Hepatocyte (in vitro differentiated cells): ENCODE results near the gene OGFOD2. TPM values are rescaled to one million over a fixed set of nuclear protein-coding genes. Genes with fewer than 3 reads are reported as not detected.

Source experiments
- DNase-seq: peaks from one replicate; pipeline ENCODE4 v3.0.0-alpha.2; 2016; ENCODE audit warnings: low spot score
- H2AFZ ChIP-seq: fragments of 200-600 bp; sonication (generic); 2 replicates; pipeline ENCODE4 v1.6.0; 2016; ENCODE audit warnings: antibody characterized with exemption, mild to moderate bottlenecking
- H3K27ac ChIP-seq: fragments of 200-600 bp; sonication (generic); 2 replicates; pipeline ENCODE4 v1.5.1; 2016; ENCODE audit warnings: mild to moderate bottlenecking
- H3K27me3 ChIP-seq: fragments of 200-600 bp; sonication (generic); 2 replicates; pipeline ENCODE4 v1.6.1; 2016
- H3K36me3 ChIP-seq: fragments of 200-600 bp; sonication (generic); replicated peaks from 2 replicates; pipeline ENCODE4 v1.5.1; 2016; ENCODE audit warnings: low read depth; ENCODE audit not compliant: insufficient read depth
- H3K4me1 ChIP-seq: fragments of 200-600 bp; sonication (generic); 2 replicates; pipeline ENCODE4 v1.5.1; 2016; ENCODE audit warnings: mild to moderate bottlenecking, moderate library complexity; ENCODE audit not compliant: insufficient read depth
- H3K4me2 ChIP-seq: fragments of 200-600 bp; sonication (generic); 2 replicates; pipeline ENCODE4 v1.6.0; 2016
- H3K4me3 ChIP-seq: fragments of 200-600 bp; sonication (generic); 2 replicates; pipeline ENCODE4 v1.5.1; 2016; ENCODE audit warnings: mild to moderate bottlenecking
- H3K79me2 ChIP-seq: fragments of 200-600 bp; sonication (generic); 2 replicates; pipeline ENCODE4 v1.6.0; 2017; ENCODE audit warnings: mild to moderate bottlenecking
- H3K9me2 ChIP-seq: fragments of 200-600 bp; sonication (generic); replicated peaks from 2 replicates; pipeline ENCODE4 v1.6.0; 2017; ENCODE audit warnings: mild to moderate bottlenecking; ENCODE audit not compliant: insufficient read depth
- H3K9me3 ChIP-seq: fragments of 200-600 bp; sonication (generic); 2 replicates; pipeline ENCODE4 v1.5.1; 2016; ENCODE audit warnings: low read depth, mild to moderate bottlenecking
- H4K20me1 ChIP-seq: fragments of 200-600 bp; sonication (generic); 2 replicates; pipeline ENCODE4 v1.6.0; 2016; ENCODE audit warnings: mild to moderate bottlenecking; ENCODE audit not compliant: insufficient read depth, poor library complexity, severe bottlenecking
- CTCF ChIP-seq: fragments of 200-600 bp; sonication (generic); IDR thresholded peaks from 2 replicates; pipeline ENCODE4 v1.5.1; 2016; ENCODE audit warnings: antibody characterized with exemption, mild to moderate bottlenecking; ENCODE audit not compliant: poor library complexity
- EZH2 ChIP-seq: fragments of 200-600 bp; sonication (generic); IDR thresholded peaks from 2 replicates; pipeline ENCODE4 v1.6.1; 2016; ENCODE audit warnings: antibody characterized with exemption, mild to moderate bottlenecking, borderline replicate concordance
- EZH2phosphoT487 ChIP-seq: fragments of 200-600 bp; sonication (generic); IDR thresholded peaks from one replicate; pipeline ENCODE4 v1.6.1; 2018; ENCODE audit warnings: antibody characterized with exemption, mild to moderate bottlenecking, low read depth, moderate library complexity; ENCODE audit not compliant: unreplicated experiment, severe bottlenecking
- WGBS: methylation state at CpG from one replicate; pipeline ENCODE4 v1.1.6; 2016; ENCODE audit warnings: low lambda C conversion rate; ENCODE audit errors: missing lambda C conversion rate; 5-methylcytosine and 5-hydroxymethylcytosine counted together
- polyA plus RNA-seq: library from polyadenylated mRNA; unstranded; fragments of >200 nt; fragmentation: Nextera tagmentation; extraction: Ambion mirVana; gene quantifications from 2 replicates; pipeline ENCODE4 v1.2.1, GENCODE V29; 2016
- total RNA-seq: library from RNA; depleted of rRNA; stranded (reverse); fragments of >200 nt; gene quantifications from 2 replicates; pipeline ENCODE4 v1.2.3, GENCODE V29; 2014

Gene OGFOD2
- total and polyA plus RNA-seq, 2 experiments from 2014 or later: 11.4 to 26.5 TPM

GRCh38 chr12:122982477-122982815, 7.4 kb downstream of the OGFOD2 start:
- H3K27ac ChIP-seq: no peak overlapping the region
- peaks cover 36% of the 10 kb centered on the region for H3K4me1 ChIP-seq
- 79% methylated on average over 11 of the region's 11 CpGs for WGBS
- DNase-seq: no peak
- no peak overlapping the region for H2AFZ ChIP-seq
- TF ChIP-seq EZH2: no peak
- no peak for TF ChIP-seq EZH2phosphoT487
- TF ChIP-seq CTCF: no peak
- H3K9me2 ChIP-seq: no peaks in the 10 kb centered on the region
- no peak overlapping the region for H3K4me3 ChIP-seq
- H3K4me2 ChIP-seq: peak overlapping the region; percentile 97
- H3K27me3 ChIP-seq: no peaks in the 10 kb centered on the region
- no peaks in the 10 kb centered on the region for H4K20me1 ChIP-seq
- no peaks in the 10 kb centered on the region for H3K9me3 ChIP-seq
- peaks cover 49% of the 10 kb centered on the region for H3K79me2 ChIP-seq
- H3K36me3 ChIP-seq: no peaks in the 10 kb centered on the region

- no peak for DNase-seq
- Histone ChIP-seq H3K36me3 (no peaks in the 10 kb centered on the region), H4K20me1 (no peaks in the 10 kb centered on the region), H3K4me2 (peak overlapping the region; percentile 97), H3K27me3 (no peaks in the 10 kb centered on the region), H3K4me3 (no peak overlapping the region), H3K27ac (no peak overlapping the region), H3K9me3 (no peaks in the 10 kb centered on the region), H3K79me2 (peaks cover 43% of the 10 kb centered on the region), H3K4me1 (peaks cover 36% of the 10 kb centered on the region), H2AFZ (no peak overlapping the region), H3K9me2 (no peaks in the 10 kb centered on the region)
- WGBS: 92% methylated on average over 21 of the region's 21 CpGs
- TF ChIP-seq EZH2phosphoT487 (no peak), EZH2 (no peak), CTCF (no peak)
Observed at GRCh38 chr12:122982963-122983788, 8.1 kb downstream of the OGFOD2 start.

- no peaks in the 10 kb centered on the region for H3K27me3 ChIP-seq
- H2AFZ ChIP-seq: no peak overlapping the region
- DNase-seq: no peak
- H3K9me2 ChIP-seq: no peaks in the 10 kb centered on the region
- H3K27ac ChIP-seq: peak overlapping the region; percentile 43
- TF ChIP-seq EZH2phosphoT487 (no peak), CTCF (no peak), EZH2 (no peak)
- no peaks in the 10 kb centered on the region for H4K20me1 ChIP-seq
- peaks cover 35% of the 10 kb centered on the region for H3K79me2 ChIP-seq
- peak overlapping the region; percentile 25 for H3K4me2 ChIP-seq
- H3K4me3 ChIP-seq: no peak overlapping the region
- no peaks in the 10 kb centered on the region for H3K36me3 ChIP-seq
- peaks cover 36% of the 10 kb centered on the region for H3K4me1 ChIP-seq
- 67% methylated on average over 9 of the region's 9 CpGs for WGBS
- H3K9me3 ChIP-seq: no peaks in the 10 kb centered on the region
Observed at GRCh38 chr12:122983789-122984515, 8.9 kb downstream of the OGFOD2 start.
